Ovary (tissue), 3 donors: ENCODE results near the gene ST3GAL5.

Experiments used
- CTCF ChIP-seq, 3 donors: fragments of 450-650 bp in 2 of 3; fragments of 200-600 bp in 1 of 3; IDR thresholded peaks; one replicate each; pipeline versions ENCODE4 v1.5.1 to v1.8.0; 2016 to 2022; ENCODE audit warnings: antibody characterized with exemption in 3 of 3, mild to moderate bottlenecking in 1 of 3
- EP300 ChIP-seq: sonication (generic); formaldehyde crosslinking; IDR thresholded peaks from one replicate; pipeline ENCODE4 v1.6.1; 2017; ENCODE audit warnings: antibody characterized with exemption
- donor health status: DM: no; HTN: no; CAD: no.

GRCh38 chr2:85847051-85847588 lies 41.7 kb downstream of the ST3GAL5 start:
- TF ChIP-seq CTCF (IDR thresholded peaks at IDR 0.05) = no peak
- TF ChIP-seq EP300 = no peak
